ENCODE data around the gene MEGF9.

DNA sequence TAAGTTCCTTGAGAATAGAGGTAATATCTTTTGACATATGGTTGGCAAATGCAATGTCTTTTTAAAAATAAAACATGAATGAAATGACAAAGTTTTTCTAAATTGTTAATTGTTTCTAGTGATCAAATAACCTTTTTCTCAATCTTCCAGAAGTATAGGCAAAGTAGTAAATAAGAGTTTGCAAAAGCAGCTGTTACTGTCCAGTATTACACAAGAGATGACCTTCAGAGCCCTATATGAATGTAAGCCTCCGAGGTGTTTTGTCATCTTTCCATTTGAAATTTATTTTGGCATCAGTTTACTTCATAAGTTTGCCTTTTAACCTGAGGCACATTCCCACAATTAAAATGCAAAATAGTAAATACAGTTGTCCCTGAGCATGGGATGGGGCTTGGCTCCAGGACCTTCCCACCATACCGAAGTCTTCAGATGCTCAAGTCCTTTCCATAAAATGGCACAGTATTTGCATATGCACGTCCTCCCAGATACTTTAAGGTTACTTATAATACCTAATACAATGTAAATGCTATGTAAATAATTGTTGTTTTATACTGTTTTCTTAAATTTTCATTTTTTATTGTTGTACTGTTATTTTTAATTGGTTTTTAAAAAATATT is 65.6 kb downstream of the MEGF9 start:
- TF ChIP-seq, protein P1, sequence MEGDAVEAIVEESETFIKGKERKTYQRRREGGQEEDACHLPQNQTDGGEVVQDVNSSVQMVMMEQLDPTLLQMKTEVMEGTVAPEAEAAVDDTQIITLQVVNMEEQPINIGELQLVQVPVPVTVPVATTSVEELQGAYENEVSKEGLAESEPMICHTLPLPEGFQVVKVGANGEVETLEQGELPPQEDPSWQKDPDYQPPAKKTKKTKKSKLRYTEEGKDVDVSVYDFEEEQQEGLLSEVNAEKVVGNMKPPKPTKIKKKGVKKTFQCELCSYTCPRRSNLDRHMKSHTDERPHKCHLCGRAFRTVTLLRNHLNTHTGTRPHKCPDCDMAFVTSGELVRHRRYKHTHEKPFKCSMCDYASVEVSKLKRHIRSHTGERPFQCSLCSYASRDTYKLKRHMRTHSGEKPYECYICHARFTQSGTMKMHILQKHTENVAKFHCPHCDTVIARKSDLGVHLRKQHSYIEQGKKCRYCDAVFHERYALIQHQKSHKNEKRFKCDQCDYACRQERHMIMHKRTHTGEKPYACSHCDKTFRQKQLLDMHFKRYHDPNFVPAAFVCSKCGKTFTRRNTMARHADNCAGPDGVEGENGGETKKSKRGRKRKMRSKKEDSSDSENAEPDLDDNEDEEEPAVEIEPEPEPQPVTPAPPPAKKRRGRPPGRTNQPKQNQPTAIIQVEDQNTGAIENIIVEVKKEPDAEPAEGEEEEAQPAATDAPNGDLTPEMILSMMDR (IDR thresholded peaks at IDR 0.05), result no peak
- TF ChIP-seq POLR2A (IDR thresholded peaks at IDR 0.05), result no peak
- no peak for TF ChIP-seq EP300 (IDR thresholded peaks at IDR 0.05)

All from sigmoid colon (tissue), 4 donors.